ENCODE results near the gene ADGRG3.

Gene ADGRG3

GRCh38 chr16:57652695-57653471 is 15.2 kb upstream of the ADGRG3 start:
- DNase-seq (ENCODE audit: low read depth): no peak
- no peak overlapping the region for H3K4me3 ChIP-seq (ENCODE audit: low read depth, low read length)
- no peak for TF ChIP-seq CTCF (conservative IDR thresholded peaks at IDR 0.05; ENCODE audit: low read depth, low read length)

- peak; percentile 79 for DNase-seq (ENCODE audit: low read depth)
- no peak overlapping the region for H3K4me3 ChIP-seq (ENCODE audit: low read depth, low read length)
- TF ChIP-seq CTCF (conservative IDR thresholded peaks at IDR 0.05; ENCODE audit: low read depth, low read length): no peak
Measured at GRCh38 chr16:57653936-57654335, 14.2 kb upstream of the ADGRG3 start.

GRCh38 chr16:57656342-57656955 is 11.7 kb upstream of the ADGRG3 start:
- no peak for TF ChIP-seq CTCF (conservative IDR thresholded peaks at IDR 0.05; ENCODE audit: low read depth, low read length)

GRCh38 chr16:57657228-57657627 is 10.9 kb upstream of the ADGRG3 start:
- DNase-seq (ENCODE audit: low read depth): no peak
- H3K4me3 ChIP-seq (ENCODE audit: low read depth, low read length): no peak overlapping the region
- TF ChIP-seq CTCF (conservative IDR thresholded peaks at IDR 0.05; ENCODE audit: low read depth, low read length): no peak

More at GRCh38 chr16:57656342-57656955, 11.7 kb upstream of the ADGRG3 start:
- H3K4me3 ChIP-seq (ENCODE audit: low read depth, low read length): no peak overlapping the region
- DNase-seq (ENCODE audit: low read depth): no peak

GRCh38 chr16:57658130-57658877 is 9.8 kb upstream of the ADGRG3 start:
- no peak overlapping the region for H3K4me3 ChIP-seq (ENCODE audit: low read depth, low read length)
- DNase-seq (ENCODE audit: low read depth): no peak
- no peak for TF ChIP-seq CTCF (conservative IDR thresholded peaks at IDR 0.05; ENCODE audit: low read depth, low read length)

- H3K4me3 ChIP-seq (ENCODE audit: low read depth, low read length): no peak overlapping the region
- no peak for TF ChIP-seq CTCF (conservative IDR thresholded peaks at IDR 0.05; ENCODE audit: low read depth, low read length)
- DNase-seq (ENCODE audit: low read depth): no peak
Measured at GRCh38 chr16:57658878-57659674, 9.0 kb upstream of the ADGRG3 start.
